WTC11 (cell line): ENCODE results near the gene FERMT1. TPM values are rescaled to one million over a fixed set of nuclear protein-coding genes. Genes with fewer than 3 reads are reported as not detected.

ENCODE experiments used
- ATAC-seq: fragments of 200-7000 bp; cut with Tn5 transposase; 2 replicates; pipeline ENCODE4 v1.10.0; 2021; ENCODE audit warnings: mild to moderate bottlenecking, moderate library complexity
- CTCF ChIA-PET: fragments of 300-600 bp; sonication (Branson Sonifier 250); formaldehyde crosslinking; loops from one replicate; lab custom pipeline; 2021; ENCODE audit warnings: antibody characterized with exemption; lab: Charles Lee
- POLR2A ChIA-PET: fragments of 350-600 bp; sonication (Branson Sonifier 250); formaldehyde crosslinking; loops from one replicate; lab custom pipeline; 2021; ENCODE audit warnings: antibody characterized with exemption; lab: Charles Lee
- DNase-seq: peaks from one replicate; pipeline ENCODE4 v3.0.0; 2021; ENCODE audit warnings: low spot score
- H3K27ac Mint-ChIP-seq: 2 replicates; pipeline ENCODE4 v1.8.0; 2021; ENCODE audit warnings: mixed read lengths
- H3K27me3 Mint-ChIP-seq: 2 replicates; pipeline ENCODE4 v1.8.0; 2021; ENCODE audit warnings: low read depth, mild to moderate bottlenecking, moderate library complexity, mixed read lengths
- H3K36me3 Mint-ChIP-seq: 2 replicates; pipeline ENCODE4 v1.8.0; 2021; ENCODE audit warnings: mixed read lengths
- H3K4me1 Mint-ChIP-seq: 2 replicates; pipeline ENCODE4 v1.8.0; 2022; ENCODE audit warnings: mixed read lengths
- H3K4me3 Mint-ChIP-seq: 2 replicates; pipeline ENCODE4 v1.8.0; 2021; ENCODE audit warnings: mild to moderate bottlenecking, moderate library complexity, mixed read lengths
- H3K9me3 Mint-ChIP-seq: 2 replicates; pipeline ENCODE4 v1.8.0; 2021; ENCODE audit warnings: mixed read lengths
- FOXJ3 ChIP-seq: sonication (generic); formaldehyde crosslinking; IDR thresholded peaks from 2 replicates; pipeline ENCODE4 v1.9.0; 2021; ENCODE audit warnings: missing genetic modification reagents, mild to moderate bottlenecking, borderline replicate concordance
- HMGA2 ChIP-seq: fragments of 250-450 bp; sonication (Bioruptor Pico); IDR thresholded peaks from 2 replicates; pipeline ENCODE4 v1.4.0; 2021; ENCODE audit warnings: mild to moderate bottlenecking, moderate library complexity
- JAZF1 ChIP-seq: fragments of 250-450 bp; sonication (Bioruptor Pico); IDR thresholded peaks from 2 replicates; pipeline ENCODE4 v1.9.0; 2021; ENCODE audit warnings: moderate library complexity, mild to moderate bottlenecking, inconsistent platforms
- JUN ChIP-seq: sonication (generic); formaldehyde crosslinking; IDR thresholded peaks from 2 replicates; pipeline ENCODE4 v1.8.0; 2023; ENCODE audit warnings: mild to moderate bottlenecking, missing genetic modification reagents
- KAT7 ChIP-seq: sonication (generic); formaldehyde crosslinking; IDR thresholded peaks from 2 replicates; pipeline ENCODE4 v1.8.1; 2023; ENCODE audit warnings: missing genetic modification reagents, mild to moderate bottlenecking, borderline replicate concordance
- MLX ChIP-seq: sonication (generic); formaldehyde crosslinking; IDR thresholded peaks from 2 replicates; pipeline ENCODE4 v1.8.1; 2023; ENCODE audit warnings: mild to moderate bottlenecking, missing genetic modification reagents, moderate library complexity
- RORB ChIP-seq: fragments of 250-450 bp; sonication (Bioruptor Pico); IDR thresholded peaks from 2 replicates; pipeline ENCODE4 v1.9.0; 2021; ENCODE audit warnings: mild to moderate bottlenecking
- TCF7 ChIP-seq: sonication (generic); formaldehyde crosslinking; IDR thresholded peaks from 2 replicates; pipeline ENCODE4 v1.8.0; 2022; ENCODE audit warnings: mild to moderate bottlenecking, low read depth, missing genetic modification reagents, moderate library complexity
- TEAD1 ChIP-seq: sonication (generic); formaldehyde crosslinking; IDR thresholded peaks from 2 replicates; pipeline ENCODE4 v1.8.0; 2022; ENCODE audit warnings: mild to moderate bottlenecking, missing genetic modification reagents
- TEAD4 ChIP-seq: sonication (generic); formaldehyde crosslinking; IDR thresholded peaks from 2 replicates; pipeline ENCODE4 v1.8.0; 2022; ENCODE audit warnings: mild to moderate bottlenecking, missing genetic modification reagents
- TP53 ChIP-seq: sonication (generic); formaldehyde crosslinking; IDR thresholded peaks from 2 replicates; pipeline ENCODE4 v1.8.1; 2023; ENCODE audit warnings: mild to moderate bottlenecking, missing genetic modification reagents
- ZNF121 ChIP-seq: sonication (generic); formaldehyde crosslinking; IDR thresholded peaks from 2 replicates; pipeline ENCODE4 v1.8.0; 2023; ENCODE audit warnings: missing genetic modification reagents
- ZNF263 ChIP-seq: sonication (generic); formaldehyde crosslinking; IDR thresholded peaks from 2 replicates; pipeline ENCODE4 v1.8.1; 2022; ENCODE audit warnings: low read depth, mild to moderate bottlenecking, moderate library complexity, missing genetic modification reagents
- ZNF317 ChIP-seq: sonication (generic); formaldehyde crosslinking; IDR thresholded peaks from 2 replicates; pipeline ENCODE4 v1.8.1; 2023; ENCODE audit warnings: low read depth, mild to moderate bottlenecking, moderate library complexity, missing genetic modification reagents, borderline replicate concordance
- total RNA-seq: library from RNA; stranded (reverse); gene quantifications from 3 replicates; pipeline ENCODE4 v1.2.3, GENCODE V29; 2021
- TF ChIP-seq, protein P1 (sequence below): sonication (generic); formaldehyde crosslinking; IDR thresholded peaks from 2 replicates; pipeline ENCODE4 v1.8.1; 2023; ENCODE audit warnings: mild to moderate bottlenecking, missing genetic modification reagents
- TF ChIP-seq, protein P2 (sequence below): sonication (generic); formaldehyde crosslinking; IDR thresholded peaks from 2 replicates; pipeline ENCODE4 v1.8.0; 2022; ENCODE audit warnings: mild to moderate bottlenecking, missing genetic modification reagents
- TF ChIP-seq, protein P3 (sequence below): sonication (generic); formaldehyde crosslinking; IDR thresholded peaks from 2 replicates; pipeline ENCODE4 v1.8.0; 2023; ENCODE audit warnings: missing genetic modification reagents, mild to moderate bottlenecking, borderline replicate concordance
- TF ChIP-seq, protein P4 (sequence below): fragments of 200-600 bp; IDR thresholded peaks from 2 replicates; pipeline ENCODE4 v1.8.0; 2022; ENCODE audit warnings: antibody characterized with exemption

Gene FERMT1
- total RNA-seq, 1 experiment from 2014 or later: 23.0 TPM

GRCh38 chr20:6142348-6142993 is 19.6 kb upstream of the FERMT1 start:
- ATAC-seq: peak; percentile 63
- POLR2A ChIA-PET: no interaction called here
- no peaks in the 10 kb centered on the region for H3K27me3 Mint-ChIP-seq

GRCh38 chr20:6140947-6141346 is 18.1 kb upstream of the FERMT1 start:
- POLR2A ChIA-PET: no interaction called here
- Mint-ChIP-seq H3K9me3 (peaks cover 31% of the 10 kb centered on the region), H3K4me1 (no peaks in the 10 kb centered on the region), H3K27ac (no peak overlapping the region), H3K4me3 (no peak overlapping the region), H3K27me3 (no peaks in the 10 kb centered on the region; the same call in 1 of the 2 replicates), H3K36me3 (peaks cover 12% of the 10 kb centered on the region)
- ATAC-seq (peak; percentile 87), DNase-seq (peak; percentile 24)
- CTCF ChIA-PET: interaction anchor here (0.6 to 0.9 kb wide), 2 partner anchors 689 to 871 kb away, joined by 3 read pairs; no protein-coding TSS in a partner anchor
- TF ChIP-seq ZNF121: no peak
- TF ChIP-seq, protein P1, sequence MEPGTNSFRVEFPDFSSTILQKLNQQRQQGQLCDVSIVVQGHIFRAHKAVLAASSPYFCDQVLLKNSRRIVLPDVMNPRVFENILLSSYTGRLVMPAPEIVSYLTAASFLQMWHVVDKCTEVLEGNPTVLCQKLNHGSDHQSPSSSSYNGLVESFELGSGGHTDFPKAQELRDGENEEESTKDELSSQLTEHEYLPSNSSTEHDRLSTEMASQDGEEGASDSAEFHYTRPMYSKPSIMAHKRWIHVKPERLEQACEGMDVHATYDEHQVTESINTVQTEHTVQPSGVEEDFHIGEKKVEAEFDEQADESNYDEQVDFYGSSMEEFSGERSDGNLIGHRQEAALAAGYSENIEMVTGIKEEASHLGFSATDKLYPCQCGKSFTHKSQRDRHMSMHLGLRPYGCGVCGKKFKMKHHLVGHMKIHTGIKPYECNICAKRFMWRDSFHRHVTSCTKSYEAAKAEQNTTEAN (CRISPR knock-in tag): no peak
- no peak for TF ChIP-seq TEAD1 (CRISPR knock-in tag)
- TF ChIP-seq TP53 (CRISPR knock-in tag): no peak
- TF ChIP-seq KAT7 (CRISPR knock-in tag): no peak
- no peak for TF ChIP-seq ZNF263
- TF ChIP-seq, protein P2, sequence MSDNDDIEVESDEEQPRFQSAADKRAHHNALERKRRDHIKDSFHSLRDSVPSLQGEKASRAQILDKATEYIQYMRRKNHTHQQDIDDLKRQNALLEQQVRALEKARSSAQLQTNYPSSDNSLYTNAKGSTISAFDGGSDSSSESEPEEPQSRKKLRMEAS: no peak
- no peak for TF ChIP-seq HMGA2 (CRISPR knock-in tag)
- TF ChIP-seq JAZF1 (CRISPR knock-in tag): no peak
- TF ChIP-seq, protein P3, sequence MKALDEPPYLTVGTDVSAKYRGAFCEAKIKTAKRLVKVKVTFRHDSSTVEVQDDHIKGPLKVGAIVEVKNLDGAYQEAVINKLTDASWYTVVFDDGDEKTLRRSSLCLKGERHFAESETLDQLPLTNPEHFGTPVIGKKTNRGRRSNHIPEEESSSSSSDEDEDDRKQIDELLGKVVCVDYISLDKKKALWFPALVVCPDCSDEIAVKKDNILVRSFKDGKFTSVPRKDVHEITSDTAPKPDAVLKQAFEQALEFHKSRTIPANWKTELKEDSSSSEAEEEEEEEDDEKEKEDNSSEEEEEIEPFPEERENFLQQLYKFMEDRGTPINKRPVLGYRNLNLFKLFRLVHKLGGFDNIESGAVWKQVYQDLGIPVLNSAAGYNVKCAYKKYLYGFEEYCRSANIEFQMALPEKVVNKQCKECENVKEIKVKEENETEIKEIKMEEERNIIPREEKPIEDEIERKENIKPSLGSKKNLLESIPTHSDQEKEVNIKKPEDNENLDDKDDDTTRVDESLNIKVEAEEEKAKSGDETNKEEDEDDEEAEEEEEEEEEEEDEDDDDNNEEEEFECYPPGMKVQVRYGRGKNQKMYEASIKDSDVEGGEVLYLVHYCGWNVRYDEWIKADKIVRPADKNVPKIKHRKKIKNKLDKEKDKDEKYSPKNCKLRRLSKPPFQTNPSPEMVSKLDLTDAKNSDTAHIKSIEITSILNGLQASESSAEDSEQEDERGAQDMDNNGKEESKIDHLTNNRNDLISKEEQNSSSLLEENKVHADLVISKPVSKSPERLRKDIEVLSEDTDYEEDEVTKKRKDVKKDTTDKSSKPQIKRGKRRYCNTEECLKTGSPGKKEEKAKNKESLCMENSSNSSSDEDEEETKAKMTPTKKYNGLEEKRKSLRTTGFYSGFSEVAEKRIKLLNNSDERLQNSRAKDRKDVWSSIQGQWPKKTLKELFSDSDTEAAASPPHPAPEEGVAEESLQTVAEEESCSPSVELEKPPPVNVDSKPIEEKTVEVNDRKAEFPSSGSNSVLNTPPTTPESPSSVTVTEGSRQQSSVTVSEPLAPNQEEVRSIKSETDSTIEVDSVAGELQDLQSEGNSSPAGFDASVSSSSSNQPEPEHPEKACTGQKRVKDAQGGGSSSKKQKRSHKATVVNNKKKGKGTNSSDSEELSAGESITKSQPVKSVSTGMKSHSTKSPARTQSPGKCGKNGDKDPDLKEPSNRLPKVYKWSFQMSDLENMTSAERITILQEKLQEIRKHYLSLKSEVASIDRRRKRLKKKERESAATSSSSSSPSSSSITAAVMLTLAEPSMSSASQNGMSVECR (CRISPR knock-in tag): no peak
- TF ChIP-seq RORB (CRISPR knock-in tag): no peak
- no peak for TF ChIP-seq ZNF317 (CRISPR knock-in tag)
- TF ChIP-seq FOXJ3 (CRISPR knock-in tag): no peak
- no peak for TF ChIP-seq MLX (CRISPR knock-in tag)
- TF ChIP-seq TEAD4 (CRISPR knock-in tag): no peak
- no peak for TF ChIP-seq JUN
- no peak for TF ChIP-seq TCF7 (CRISPR knock-in tag)

More at GRCh38 chr20:6142348-6142993, 19.6 kb upstream of the FERMT1 start:
- H3K36me3 Mint-ChIP-seq: peaks cover 12% of the 10 kb centered on the region
- H3K4me3 Mint-ChIP-seq: no peak overlapping the region
- H3K4me1 Mint-ChIP-seq: no peaks in the 10 kb centered on the region
- DNase-seq: peak; percentile 42
- H3K27ac Mint-ChIP-seq: no peak overlapping the region
- CTCF ChIA-PET: no interaction called here
- H3K9me3 Mint-ChIP-seq: peaks cover 34% of the 10 kb centered on the region
- TF ChIP-seq, protein P4, sequence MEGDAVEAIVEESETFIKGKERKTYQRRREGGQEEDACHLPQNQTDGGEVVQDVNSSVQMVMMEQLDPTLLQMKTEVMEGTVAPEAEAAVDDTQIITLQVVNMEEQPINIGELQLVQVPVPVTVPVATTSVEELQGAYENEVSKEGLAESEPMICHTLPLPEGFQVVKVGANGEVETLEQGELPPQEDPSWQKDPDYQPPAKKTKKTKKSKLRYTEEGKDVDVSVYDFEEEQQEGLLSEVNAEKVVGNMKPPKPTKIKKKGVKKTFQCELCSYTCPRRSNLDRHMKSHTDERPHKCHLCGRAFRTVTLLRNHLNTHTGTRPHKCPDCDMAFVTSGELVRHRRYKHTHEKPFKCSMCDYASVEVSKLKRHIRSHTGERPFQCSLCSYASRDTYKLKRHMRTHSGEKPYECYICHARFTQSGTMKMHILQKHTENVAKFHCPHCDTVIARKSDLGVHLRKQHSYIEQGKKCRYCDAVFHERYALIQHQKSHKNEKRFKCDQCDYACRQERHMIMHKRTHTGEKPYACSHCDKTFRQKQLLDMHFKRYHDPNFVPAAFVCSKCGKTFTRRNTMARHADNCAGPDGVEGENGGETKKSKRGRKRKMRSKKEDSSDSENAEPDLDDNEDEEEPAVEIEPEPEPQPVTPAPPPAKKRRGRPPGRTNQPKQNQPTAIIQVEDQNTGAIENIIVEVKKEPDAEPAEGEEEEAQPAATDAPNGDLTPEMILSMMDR: peak; percentile 64
- TF ChIP-seq, protein P3 (CRISPR knock-in tag): no peak
